Coronary artery (tissue), 2 donors: ENCODE measurements around the gene KLF16.

Experiments
- DNase-seq: peaks from one replicate; pipeline ENCODE4 v3.0.0-alpha.2; 2017; ENCODE audit warnings: low spot score
- H3K27ac ChIP-seq, 2 donors: fragments of 200-600 bp; sonication (generic); one replicate each; pipeline ENCODE4 v1.5.1; 2016 to 2019
- H3K4me3 ChIP-seq: fragments of 200-600 bp; sonication (generic); 2 replicates; pipeline ENCODE4 v1.5.1; 2016; ENCODE audit warnings: mild to moderate bottlenecking, moderate library complexity
- CTCF ChIP-seq: fragments of 200-600 bp; sonication (generic); IDR thresholded peaks from one replicate; pipeline ENCODE4 v1.5.1; 2019; ENCODE audit warnings: antibody characterized with exemption

KLF16 gene

GRCh38 chr19:1871140-1871597 lies 7.8 kb upstream of the KLF16 start:
- Histone ChIP-seq H3K4me3 (no peak overlapping the region), H3K27ac (no peak overlapping the region)
- DNase-seq = no peak
- TF ChIP-seq CTCF = no peak

- Histone ChIP-seq H3K27ac (no peak overlapping the region), H3K4me3 (no peak overlapping the region)
- no peak for DNase-seq
- TF ChIP-seq CTCF = no peak
These were observed 5.6 kb upstream of the KLF16 start for GRCh38 chr19:1868971-1869370.

- H3K27ac ChIP-seq = no peak overlapping the region
- no peak overlapping the region for H3K4me3 ChIP-seq
- no peak for DNase-seq
- no peak for TF ChIP-seq CTCF
These were observed 4.0 kb upstream of the KLF16 start for GRCh38 chr19:1867349-1867724.

- Histone ChIP-seq H3K4me3 (no peak overlapping the region), H3K27ac (no peak overlapping the region)
- no peak for TF ChIP-seq CTCF
- no peak for DNase-seq
These were observed 3.4 kb upstream of the KLF16 start for GRCh38 chr19:1866693-1867348.

- TF ChIP-seq CTCF = no peak
- DNase-seq = peak; percentile 75
- peak overlapping the region; percentile 97 for H3K4me3 ChIP-seq
- H3K27ac ChIP-seq = peak overlapping the region; percentile 82 to 95
These were observed 2.0 kb upstream of the KLF16 start for GRCh38 chr19:1865172-1866010.

GRCh38 chr19:1864480-1865171 lies 1.2 kb upstream of the KLF16 start:
- peak; percentile 71 for TF ChIP-seq CTCF
- Histone ChIP-seq H3K4me3 (peak overlapping the region; percentile 97), H3K27ac (peak overlapping the region; percentile 82 to 95)
- peak; percentile 89 for DNase-seq
